Testis (tissue), 3 donors: Measurements from ENCODE around the gene ADCK2. TPM values are rescaled to one million over a fixed set of nuclear protein-coding genes. Genes with fewer than 3 reads are reported as not detected.

Experiments
- DNase-seq: peaks from one replicate; pipeline ENCODE4 v3.0.0-alpha.2; 2019
- H3K27ac ChIP-seq, 2 donors: fragments of 200-600 bp; sonication (generic); one replicate each; pipeline ENCODE4 v1.5.1; 2019
- H3K27me3 ChIP-seq: fragments of 200-600 bp; sonication (generic); one replicate; pipeline ENCODE4 v1.5.1; 2019
- H3K36me3 ChIP-seq: fragments of 200-600 bp; sonication (generic); one replicate; pipeline ENCODE4 v1.5.1; 2017; ENCODE audit warnings: low read depth; ENCODE audit errors: missing control alignments
- H3K4me1 ChIP-seq: fragments of 200-600 bp; sonication (generic); one replicate; pipeline ENCODE4 v1.5.1; 2019
- H3K4me3 ChIP-seq, 2 donors: fragments of 200-600 bp; sonication (generic); one replicate each; pipeline ENCODE4 v1.5.1; 2017 to 2019
- H3K9me3 ChIP-seq: fragments of 200-600 bp; sonication (generic); one replicate; pipeline ENCODE4 v1.5.1; 2017
- CTCF ChIP-seq, 3 experiments: fragments of 450-650 bp in 2 of 3; fragments of 200-600 bp in 1 of 3; sonication (generic) in 1 of 3; IDR thresholded peaks; one replicate each; pipeline ENCODE4 v1.5.1; 2016 to 2019; ENCODE audit warnings: antibody characterized with exemption in 3 of 3, mild to moderate bottlenecking in 2 of 3, moderate library complexity in 1 of 3
- POLR2A ChIP-seq: fragments of 450-650 bp; IDR thresholded peaks from one replicate; pipeline ENCODE4 v1.6.1; 2017; ENCODE audit warnings: antibody characterized with exemption, mild to moderate bottlenecking, moderate library complexity
- WGBS, 2 donors: methylation state at CpG; one replicate each; pipeline ENCODE4 v1.1.5; 2018; 5-methylcytosine and 5-hydroxymethylcytosine counted together
- intact Hi-C: fragments of 100-400 bp; cut with DNase I; formaldehyde crosslinking; loops from one replicate; pipeline ENCODE4 v1.15.1; 2023; ENCODE audit warnings: low total_unique reads
- polyA plus RNA-seq: library from polyadenylated mRNA; stranded (reverse); fragments of 350-450 nt; fragmentation: Illumina TruSeq; extraction: RNeasy Lipid Tissue Mini Kit (QIAGEN cat#74804); gene quantifications from one replicate; pipeline ENCODE4 v1.2.3, GENCODE V29; 2014; ENCODE audit warnings: low read depth, low replicate concordance; ENCODE audit not compliant: insufficient read depth
- total RNA-seq, 2 donors: library from RNA; depleted of rRNA; stranded (reverse); fragments of >200 nt; gene quantifications; one replicate each; pipeline ENCODE4 v1.2.3, GENCODE V29; 2016

ADCK2 gene
- total and polyA plus RNA-seq, 3 donors from 2014 or later = 12.9 to 21.2 (median 20.4) TPM

GRCh38 chr7:140678816-140679130 lies 6.0 kb downstream of the ADCK2 start:
- DNase-seq = no peak
- H3K27ac ChIP-seq = no peak overlapping the region
- 97 to 98% methylated on average over 4 to 7 of the region's 7 CpGs for WGBS, 2 donors
- no peaks in the 10 kb centered on the region for H3K36me3 ChIP-seq
- intact Hi-C loops = no loop called here
- no peak overlapping the region for H3K4me3 ChIP-seq
- TF ChIP-seq POLR2A = no peak
- H3K9me3 ChIP-seq = no peaks in the 10 kb centered on the region
- H3K27me3 ChIP-seq = no peaks in the 10 kb centered on the region
- no peaks in the 10 kb centered on the region for H3K4me1 ChIP-seq

GRCh38 chr7:140679186-140679585 lies 6.4 kb downstream of the ADCK2 start:
- Histone ChIP-seq H3K27me3 (no peaks in the 10 kb centered on the region), H3K4me1 (no peaks in the 10 kb centered on the region), H3K4me3 (no peak overlapping the region), H3K9me3 (no peaks in the 10 kb centered on the region), H3K27ac (no peak overlapping the region), H3K36me3 (no peaks in the 10 kb centered on the region)
- intact Hi-C loops = no loop called here
- no peak for DNase-seq
- WGBS, 2 donors = 88 to 92% methylated on average over 9 of the region's 9 CpGs
- TF ChIP-seq CTCF (IDR thresholded peaks at IDR 0.05) (no peak), POLR2A (no peak)

GRCh38 chr7:140680886-140681285 lies 8.1 kb downstream of the ADCK2 start:
- no peaks in the 10 kb centered on the region for H3K9me3 ChIP-seq
- DNase-seq = no peak
- WGBS, 2 donors = 84 to 94% methylated on average over 7 of the region's 7 CpGs
- no peak overlapping the region for H3K4me3 ChIP-seq
- no peaks in the 10 kb centered on the region for H3K36me3 ChIP-seq
- no peak overlapping the region for H3K27ac ChIP-seq
- TF ChIP-seq POLR2A (no peak), CTCF (IDR thresholded peaks at IDR 0.05) (no peak)
- H3K27me3 ChIP-seq = no peaks in the 10 kb centered on the region
- intact Hi-C loops = no loop called here
- no peaks in the 10 kb centered on the region for H3K4me1 ChIP-seq

- Histone ChIP-seq H3K27ac (no peak overlapping the region), H3K27me3 (no peaks in the 10 kb centered on the region), H3K36me3 (no peaks in the 10 kb centered on the region), H3K4me1 (no peaks in the 10 kb centered on the region), H3K4me3 (no peak overlapping the region), H3K9me3 (no peaks in the 10 kb centered on the region)
- intact Hi-C loops = no loop called here
- WGBS, 2 donors = 94 to 97% methylated on average over 3 of the region's 3 CpGs
- no peak for TF ChIP-seq CTCF (IDR thresholded peaks at IDR 0.05)
- TF ChIP-seq POLR2A = no peak
- no peak for DNase-seq
These were observed 9.0 kb downstream of the ADCK2 start for GRCh38 chr7:140681766-140682165.

DNA sequence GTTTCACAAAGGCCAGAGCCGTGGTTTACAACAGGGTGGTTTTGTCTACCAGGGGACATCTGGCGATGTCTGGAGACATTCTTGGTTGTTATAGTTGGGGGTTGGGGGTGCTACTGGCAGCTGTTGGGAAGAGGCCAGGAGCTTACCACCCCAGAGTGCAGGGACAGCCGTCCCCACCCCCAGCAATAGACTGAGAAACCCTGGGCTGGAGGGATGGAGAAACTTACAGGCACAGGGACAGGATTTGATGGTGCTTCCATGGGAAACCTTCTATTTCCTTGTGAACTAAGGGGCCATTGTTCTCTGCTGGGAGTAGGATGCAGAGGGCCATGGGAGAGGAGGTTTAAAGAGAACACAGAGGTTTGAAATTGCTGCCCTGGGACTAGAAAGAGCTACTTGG lies 10.9 kb downstream of the ADCK2 start:
- no peak for DNase-seq
- H3K4me3 ChIP-seq = no peak overlapping the region
- no peaks in the 10 kb centered on the region for H3K4me1 ChIP-seq
- intact Hi-C loops = no loop called here
- H3K27ac ChIP-seq = no peak overlapping the region
- 87 to 100% methylated on average over 2 to 3 of the region's 3 CpGs for WGBS, 2 donors
- H3K36me3 ChIP-seq = no peaks in the 10 kb centered on the region
- H3K9me3 ChIP-seq = no peaks in the 10 kb centered on the region
- H3K27me3 ChIP-seq = no peaks in the 10 kb centered on the region
- TF ChIP-seq POLR2A (no peak), CTCF (IDR thresholded peaks at IDR 0.05) (no peak)
